ENCODE measurements around the gene SNX8.

GRCh38 chr7:2253021-2253420 is 61.2 kb downstream of the SNX8 start:
- no peak for TF ChIP-seq YY1 (IDR thresholded peaks at IDR 0.05; ENCODE audit: low read depth, low read length)
- no peak for TF ChIP-seq EZH2 (IDR thresholded peaks at IDR 0.05; ENCODE audit: low read depth, low read length, severe bottlenecking)
- TF ChIP-seq EP300 (IDR thresholded peaks at IDR 0.05; ENCODE audit: borderline replicate concordance in 1 of 2, low read depth in 2 of 2, low read length in 2 of 2), result no peak
- no peak for TF ChIP-seq POLR2A (IDR thresholded peaks at IDR 0.05; ENCODE audit: control extremely low read depth in 1 of 2, low read depth in 2 of 2, low read length in 2 of 2)
- no peak for TF ChIP-seq KDM1A (IDR thresholded peaks at IDR 0.05; ENCODE audit: borderline replicate concordance, low read length)
- TF ChIP-seq RXRA (IDR thresholded peaks at IDR 0.05; ENCODE audit: insufficient read depth, low read depth, low read length), result no peak
- TF ChIP-seq CTCF (IDR thresholded peaks at IDR 0.05; ENCODE audit: control extremely low read depth in 1 of 3, insufficient read depth in 1 of 3, low read depth in 1 of 3, low read length in 3 of 3), result no peak
- no peak for TF ChIP-seq HDAC2 (IDR thresholded peaks at IDR 0.05; ENCODE audit: borderline replicate concordance in 1 of 2, low read depth in 2 of 2, low read length in 2 of 2)
- TF ChIP-seq SIN3A (conservative IDR thresholded peaks at IDR 0.05 in 1 of 2, IDR thresholded peaks at IDR 0.05 in 1 of 2; ENCODE audit: low read depth in 1 of 2, low read length in 2 of 2), result no peak
- no peak for TF ChIP-seq POLR2AphosphoS5 (IDR thresholded peaks at IDR 0.05; ENCODE audit: low read depth, low read length)
- TF ChIP-seq JUND (IDR thresholded peaks at IDR 0.05; ENCODE audit: low read length), result no peak
- no peak for TF ChIP-seq GTF2F1 (IDR thresholded peaks at IDR 0.05; ENCODE audit: borderline replicate concordance, low read depth, low read length)
